Measurements from ENCODE around the gene PNPLA5.

PNPLA5 gene

DNA sequence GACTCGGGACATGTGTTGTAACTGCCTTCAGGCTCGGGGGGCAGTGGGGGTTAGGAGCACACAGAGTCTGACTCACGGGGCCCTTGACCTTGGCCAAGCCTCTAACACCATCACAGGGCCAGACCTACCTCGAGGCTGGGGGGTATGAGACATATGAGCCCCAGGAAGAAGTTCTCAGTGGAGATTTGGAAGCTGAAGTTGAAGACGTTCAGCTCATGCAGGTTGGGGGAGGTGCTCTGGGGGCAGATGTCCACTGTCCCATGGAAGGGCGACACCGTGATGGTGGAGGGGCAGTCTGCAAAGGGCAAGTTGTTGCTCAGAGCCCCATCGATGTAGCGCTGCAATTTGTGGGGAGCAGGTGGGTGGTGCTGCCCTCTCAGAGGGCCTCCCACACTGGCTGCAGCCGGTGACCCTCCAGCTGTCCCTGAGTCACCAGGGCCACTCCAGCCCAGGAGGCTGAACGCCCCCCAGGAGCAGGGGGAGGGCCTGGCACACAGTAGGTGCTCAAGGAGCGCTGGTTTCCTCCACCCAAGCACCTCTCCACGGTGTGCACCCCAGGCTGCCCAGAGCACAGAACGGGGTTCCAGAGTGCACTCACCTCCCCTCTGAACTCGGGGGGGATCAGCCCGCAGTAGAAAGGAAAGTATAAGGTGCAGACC is 2.5 kb downstream of the PNPLA5 start:
- H3K4me2 ChIP-seq (ENCODE audit: low read depth, low read length, poor library complexity, severe bottlenecking): no peak overlapping the region
- no peaks in the 10 kb centered on the region for H4K20me1 ChIP-seq (ENCODE audit: low read depth, low read length)
- H3F3A ChIP-seq (ENCODE audit: insufficient read depth): no peaks in the 10 kb centered on the region
- H3K79me2 ChIP-seq (ENCODE audit: insufficient read depth, low read length): no peaks in the 10 kb centered on the region
- H3K9ac ChIP-seq (ENCODE audit: low read length): no peak overlapping the region
- no peak overlapping the region for H2AFZ ChIP-seq (ENCODE audit: low read depth, low read length, severe bottlenecking)
- TF ChIP-seq CTCF (IDR thresholded peaks at IDR 0.05; ENCODE audit: insufficient read depth, low read length, poor library complexity, severe bottlenecking): no peak
- no peak for TF ChIP-seq EZH2phosphoT487 (conservative IDR thresholded peaks at IDR 0.05; ENCODE audit: low read length)
- no peaks in the 10 kb centered on the region for H3K36me3 ChIP-seq (ENCODE audit: low read length)
- no peaks in the 10 kb centered on the region for H3K9me3 ChIP-seq (ENCODE audit: insufficient read depth, low read length)
- no peak overlapping the region for H3K27ac ChIP-seq (ENCODE audit: low read depth, low read length)
- no peak overlapping the region for H3K4me3 ChIP-seq (ENCODE audit: insufficient read depth, low read length, poor library complexity, severe bottlenecking)
- no peaks in the 10 kb centered on the region for H3K27me3 ChIP-seq (ENCODE audit: low read length)
- no peaks in the 10 kb centered on the region for H3K9me2 ChIP-seq (replicated peaks; ENCODE audit: insufficient read depth, low read length)

DNA sequence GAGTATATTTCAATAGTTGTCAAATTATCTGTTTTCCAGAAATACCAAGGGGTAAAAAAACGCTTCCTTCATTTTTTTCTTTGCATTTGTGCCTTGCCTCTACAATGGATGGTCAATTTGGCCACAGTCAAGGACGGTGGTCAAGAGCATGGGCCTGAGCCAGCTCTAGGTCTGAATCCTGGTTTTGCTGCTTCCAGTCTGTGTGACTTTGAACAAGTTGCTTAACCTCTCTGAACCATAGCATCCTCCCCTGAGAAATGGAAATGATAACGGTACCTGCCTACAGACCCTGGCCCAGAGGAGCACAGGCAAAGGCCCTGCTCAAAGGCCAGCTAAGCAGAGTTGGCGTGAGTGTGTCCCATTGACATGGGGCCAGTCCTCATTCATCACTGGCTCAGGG is 3.1 kb downstream of the PNPLA5 start:
- Histone ChIP-seq H3F3A (ENCODE audit: insufficient read depth) (no peaks in the 10 kb centered on the region), H3K27ac (ENCODE audit: low read depth, low read length) (no peak overlapping the region), H3K27me3 (ENCODE audit: low read length) (no peaks in the 10 kb centered on the region), H3K9me2 (replicated peaks; ENCODE audit: insufficient read depth, low read length) (no peaks in the 10 kb centered on the region), H3K9ac (ENCODE audit: low read length) (no peak overlapping the region), H3K79me2 (ENCODE audit: insufficient read depth, low read length) (no peaks in the 10 kb centered on the region), H3K9me3 (ENCODE audit: insufficient read depth, low read length) (no peaks in the 10 kb centered on the region), H3K4me2 (ENCODE audit: low read depth, low read length, poor library complexity, severe bottlenecking) (no peak overlapping the region), H4K20me1 (ENCODE audit: low read depth, low read length) (no peaks in the 10 kb centered on the region), H3K4me3 (ENCODE audit: insufficient read depth, low read length, poor library complexity, severe bottlenecking) (no peak overlapping the region), H3K36me3 (ENCODE audit: low read length) (no peaks in the 10 kb centered on the region), H2AFZ (ENCODE audit: low read depth, low read length, severe bottlenecking) (no peak overlapping the region)
- TF ChIP-seq CTCF (IDR thresholded peaks at IDR 0.05; ENCODE audit: insufficient read depth, low read length, poor library complexity, severe bottlenecking): no peak
- TF ChIP-seq EZH2phosphoT487 (conservative IDR thresholded peaks at IDR 0.05; ENCODE audit: low read length): no peak

DNA sequence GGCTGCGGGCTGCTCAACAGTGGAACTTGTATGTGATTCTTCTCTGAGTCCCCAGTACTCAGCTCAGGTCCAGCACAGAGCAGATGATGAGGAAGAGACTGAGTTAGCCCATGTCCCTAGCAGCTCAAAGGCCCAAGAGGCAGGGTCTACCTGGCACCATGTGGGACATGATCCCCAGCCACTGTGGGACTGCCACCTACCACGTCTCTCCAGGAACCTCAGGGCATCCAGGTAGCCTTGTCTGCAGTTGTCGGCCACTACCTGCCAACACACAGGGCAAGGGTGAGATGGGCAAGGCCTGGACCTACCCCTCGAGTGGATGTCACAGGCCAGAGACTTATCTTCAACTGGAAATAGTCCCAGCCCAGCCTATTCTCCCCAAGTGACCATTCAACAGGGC is 4.4 kb downstream of the PNPLA5 start:
- H3K9me2 ChIP-seq (replicated peaks; ENCODE audit: insufficient read depth, low read length): no peaks in the 10 kb centered on the region
- no peak for TF ChIP-seq CTCF (IDR thresholded peaks at IDR 0.05; ENCODE audit: insufficient read depth, low read length, poor library complexity, severe bottlenecking)
- TF ChIP-seq EZH2phosphoT487 (conservative IDR thresholded peaks at IDR 0.05; ENCODE audit: low read length): no peak

More for the DNA sequence above, 4.4 kb downstream of the PNPLA5 start:
- no peak overlapping the region for H3K9ac ChIP-seq (ENCODE audit: low read length)
- no peaks in the 10 kb centered on the region for H3K9me3 ChIP-seq (ENCODE audit: insufficient read depth, low read length)
- H3F3A ChIP-seq (ENCODE audit: insufficient read depth): no peaks in the 10 kb centered on the region
- no peaks in the 10 kb centered on the region for H4K20me1 ChIP-seq (ENCODE audit: low read depth, low read length)
- H3K27me3 ChIP-seq (ENCODE audit: low read length): no peaks in the 10 kb centered on the region
- H3K27ac ChIP-seq (ENCODE audit: low read depth, low read length): no peak overlapping the region
- no peaks in the 10 kb centered on the region for H3K79me2 ChIP-seq (ENCODE audit: insufficient read depth, low read length)
- H3K36me3 ChIP-seq (ENCODE audit: low read length): no peaks in the 10 kb centered on the region
- H3K4me2 ChIP-seq (ENCODE audit: low read depth, low read length, poor library complexity, severe bottlenecking): no peak overlapping the region
- H3K4me3 ChIP-seq (ENCODE audit: insufficient read depth, low read length, poor library complexity, severe bottlenecking): no peak overlapping the region
- H2AFZ ChIP-seq (ENCODE audit: low read depth, low read length, severe bottlenecking): no peak overlapping the region
